NB4 (cell line): ENCODE data around the gene VSTM1.

Experiments used
- DNase-seq: peaks from one replicate; pipeline ENCODE4 v3.0.0; 2010; ENCODE audit warnings: low read depth
- H3K4me3 ChIP-seq: one replicate; pipeline ENCODE4 v1.5.1; 2011; ENCODE audit warnings: mild to moderate bottlenecking, low read depth, low read length, moderate library complexity
- MAX ChIP-seq: IDR thresholded peaks from 2 replicates; pipeline ENCODE4 v1.6.1; 2011; ENCODE audit warnings: low read depth, low read length
- MYC ChIP-seq: IDR thresholded peaks from 2 replicates; pipeline ENCODE4 v1.6.1; 2011; ENCODE audit warnings: low read depth, low read length
- POLR2A ChIP-seq: IDR thresholded peaks from 2 replicates; pipeline ENCODE4 v1.6.1; 2011; ENCODE audit warnings: mild to moderate bottlenecking; ENCODE audit not compliant: insufficient read length; ENCODE audit errors: extremely low read depth
- TF ChIP-seq, protein P1 (sequence below): IDR thresholded peaks from one replicate; pipeline ENCODE4 v1.5.1; 2012; ENCODE audit warnings: low read depth, low read length

Gene VSTM1, protein sequence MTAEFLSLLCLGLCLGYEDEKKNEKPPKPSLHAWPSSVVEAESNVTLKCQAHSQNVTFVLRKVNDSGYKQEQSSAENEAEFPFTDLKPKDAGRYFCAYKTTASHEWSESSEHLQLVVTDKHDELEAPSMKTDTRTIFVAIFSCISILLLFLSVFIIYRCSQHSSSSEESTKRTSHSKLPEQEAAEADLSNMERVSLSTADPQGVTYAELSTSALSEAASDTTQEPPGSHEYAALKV

DNA sequence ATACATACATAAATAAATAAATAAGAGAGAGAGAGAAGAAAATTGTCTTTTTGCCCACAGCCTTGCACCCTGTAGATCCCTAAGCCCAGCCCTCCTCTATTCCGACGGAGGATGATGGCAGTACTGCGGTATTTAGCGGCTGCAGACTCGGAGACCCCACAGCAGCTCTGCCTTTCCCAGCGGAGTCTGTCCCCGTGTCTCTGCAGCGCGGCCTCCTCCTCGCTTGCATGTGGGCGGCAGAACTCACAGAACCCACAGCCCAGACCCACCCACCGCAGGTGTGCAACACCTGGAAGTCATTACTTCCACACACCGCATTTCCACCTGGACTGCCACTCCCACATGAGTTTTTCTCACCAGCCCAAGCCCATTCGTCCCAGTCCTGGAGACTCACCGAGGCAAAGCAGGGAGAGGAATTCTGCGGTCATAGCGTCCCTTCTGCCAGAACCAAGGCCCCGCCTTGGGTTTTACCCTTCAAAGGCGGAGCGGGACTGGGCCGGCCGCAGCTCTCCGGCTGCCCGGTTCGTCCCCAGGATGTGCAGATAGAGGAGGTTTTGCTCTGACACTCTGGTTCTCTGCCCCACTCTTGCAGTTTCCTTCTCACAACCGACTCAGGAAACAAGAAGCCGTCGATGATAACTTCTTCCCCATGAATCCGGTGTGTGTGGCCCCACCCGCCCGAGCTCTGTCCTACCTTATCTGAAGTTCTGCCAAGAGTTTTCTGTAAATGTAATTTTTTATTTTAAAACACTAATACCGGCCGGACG lies at the start of gene VSTM1:
Gene VSTM1 (minus strand): TSS at position 548 of the 767 bp plus-strand sequence. CDS start 120 bp downstream, at position 428.
- no peak within 1 kb of the TSS for H3K4me3 ChIP-seq
- DNase-seq: no peak
- no peak for TF ChIP-seq MYC
- TF ChIP-seq, protein P1, sequence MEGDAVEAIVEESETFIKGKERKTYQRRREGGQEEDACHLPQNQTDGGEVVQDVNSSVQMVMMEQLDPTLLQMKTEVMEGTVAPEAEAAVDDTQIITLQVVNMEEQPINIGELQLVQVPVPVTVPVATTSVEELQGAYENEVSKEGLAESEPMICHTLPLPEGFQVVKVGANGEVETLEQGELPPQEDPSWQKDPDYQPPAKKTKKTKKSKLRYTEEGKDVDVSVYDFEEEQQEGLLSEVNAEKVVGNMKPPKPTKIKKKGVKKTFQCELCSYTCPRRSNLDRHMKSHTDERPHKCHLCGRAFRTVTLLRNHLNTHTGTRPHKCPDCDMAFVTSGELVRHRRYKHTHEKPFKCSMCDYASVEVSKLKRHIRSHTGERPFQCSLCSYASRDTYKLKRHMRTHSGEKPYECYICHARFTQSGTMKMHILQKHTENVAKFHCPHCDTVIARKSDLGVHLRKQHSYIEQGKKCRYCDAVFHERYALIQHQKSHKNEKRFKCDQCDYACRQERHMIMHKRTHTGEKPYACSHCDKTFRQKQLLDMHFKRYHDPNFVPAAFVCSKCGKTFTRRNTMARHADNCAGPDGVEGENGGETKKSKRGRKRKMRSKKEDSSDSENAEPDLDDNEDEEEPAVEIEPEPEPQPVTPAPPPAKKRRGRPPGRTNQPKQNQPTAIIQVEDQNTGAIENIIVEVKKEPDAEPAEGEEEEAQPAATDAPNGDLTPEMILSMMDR: no peak
- no peak for TF ChIP-seq POLR2A
- TF ChIP-seq MAX: no peak

DNA sequence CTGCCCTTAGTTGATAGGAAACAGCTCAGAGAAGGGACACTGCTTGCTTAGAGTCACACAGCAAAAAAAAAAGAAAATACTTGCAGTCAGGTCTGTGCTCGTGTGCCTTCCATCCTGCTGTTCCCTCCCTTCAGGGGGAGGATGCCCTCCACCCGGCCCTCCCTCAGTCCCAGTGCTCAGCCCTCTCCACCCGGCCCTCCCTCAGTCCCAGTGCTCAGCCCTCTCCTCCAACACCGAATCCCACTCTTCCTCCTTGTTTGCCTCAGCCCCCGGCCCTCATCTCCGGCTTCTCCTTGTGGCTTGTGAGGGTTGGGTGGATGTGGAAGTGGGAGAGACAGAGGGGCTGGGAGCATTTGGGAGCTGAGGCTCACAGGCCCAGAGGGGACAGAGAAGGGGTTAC lies 46.0 kb upstream of the VSTM1 start:
- DNase-seq: no peak
- TF ChIP-seq MAX: no peak
- TF ChIP-seq, protein P1: no peak
- no peak for TF ChIP-seq POLR2A
- no peak for TF ChIP-seq MYC
- no peak overlapping the region for H3K4me3 ChIP-seq

DNA sequence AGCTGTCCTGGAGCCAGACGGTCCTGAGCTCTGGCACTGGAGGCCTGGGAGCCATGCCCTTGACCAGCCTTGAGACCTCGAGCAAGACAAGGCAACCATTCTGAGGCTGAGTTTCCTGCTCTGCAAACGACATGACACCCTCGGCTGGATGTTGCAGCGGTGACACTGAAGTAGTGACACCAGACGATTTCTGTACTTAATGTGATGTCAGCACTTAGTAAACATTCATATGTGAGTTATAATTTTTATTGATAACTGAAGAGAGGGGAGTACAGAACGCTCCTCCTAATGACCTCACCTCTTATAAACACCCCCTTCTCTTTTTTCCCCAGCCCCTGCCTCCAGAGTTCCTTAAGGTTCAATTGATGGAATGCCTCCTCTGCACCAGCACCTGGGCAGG lies 44.8 kb upstream of the VSTM1 start:
- DNase-seq: no peak
- H3K4me3 ChIP-seq: no peak overlapping the region
- no peak for TF ChIP-seq MYC
- no peak for TF ChIP-seq POLR2A

GRCh38 chr19:54107876-54108490 lies 44.3 kb upstream of the VSTM1 start:
- DNase-seq: no peak
- no peak overlapping the region for H3K4me3 ChIP-seq

GRCh38 chr19:54106716-54107115 lies 43.0 kb upstream of the VSTM1 start:
- TF ChIP-seq, protein P1: no peak
- no peak for TF ChIP-seq MAX
- TF ChIP-seq POLR2A: no peak
- TF ChIP-seq MYC: no peak
- H3K4me3 ChIP-seq: no peak overlapping the region
- no peak for DNase-seq

More at GRCh38 chr19:54107876-54108490, 44.3 kb upstream of the VSTM1 start:
- TF ChIP-seq MYC: no peak
- TF ChIP-seq MAX: no peak
- TF ChIP-seq POLR2A: no peak
- TF ChIP-seq, protein P1: no peak

DNA sequence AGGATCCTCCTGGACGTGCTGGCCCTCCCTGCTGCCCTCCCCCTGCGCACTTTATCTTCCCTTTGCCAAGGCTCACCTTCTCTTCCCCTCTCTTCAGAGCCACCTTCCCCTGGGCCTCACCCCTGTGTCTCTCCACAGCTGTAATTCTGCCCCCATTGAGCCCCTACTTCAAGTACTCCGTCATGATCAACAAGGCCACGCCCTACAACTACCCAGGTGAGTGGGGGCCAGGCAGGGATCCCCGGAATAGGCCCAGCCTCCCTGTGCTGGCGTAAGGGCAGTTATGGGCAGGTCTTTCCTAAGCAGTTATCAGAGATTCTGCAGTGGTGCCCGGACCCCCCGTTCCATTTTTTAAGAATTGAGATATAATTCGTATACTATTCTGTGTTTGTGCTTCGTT lies 42.1 kb upstream of the VSTM1 start:
- no peak for TF ChIP-seq MYC
- TF ChIP-seq, protein P1: no peak
- no peak for TF ChIP-seq MAX

More for the DNA sequence above, 42.1 kb upstream of the VSTM1 start:
- DNase-seq: no peak
- H3K4me3 ChIP-seq: no peak overlapping the region
